GM21619 (cell line): ENCODE data around the gene SNCB.

Source experiments
- ATAC-seq: cut with Tn5 transposase; IDR thresholded peaks from one replicate; pipeline ENCODE4 v1.9.1; 2021; ENCODE audit not compliant: unreplicated experiment

SNCB gene

GRCh38 chr5:176625966-176626875 lies 4.1 kb downstream of the SNCB start:
- ATAC-seq, result no peak

GRCh38 chr5:176625512-176625911 lies 4.8 kb downstream of the SNCB start:
- no peak for ATAC-seq

DNA sequence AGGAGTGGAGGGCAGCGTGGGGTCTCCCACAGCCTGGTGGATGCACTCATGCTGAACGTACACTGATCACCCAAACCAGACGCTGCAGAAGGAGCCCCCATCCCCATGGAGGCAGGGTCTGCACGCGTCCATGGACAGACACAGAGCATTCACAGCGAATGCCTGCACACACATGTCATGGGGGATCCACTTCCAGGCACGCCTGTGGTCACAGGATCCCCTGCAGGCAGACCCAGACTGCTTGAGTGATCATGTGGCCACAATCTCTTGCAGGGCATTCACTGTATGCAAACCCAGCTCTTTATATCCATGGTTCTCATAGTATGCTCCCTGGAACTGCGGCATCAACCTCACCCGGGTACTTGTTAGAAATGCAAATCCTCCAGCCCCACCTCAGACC lies 5.4 kb downstream of the SNCB start:
- no peak for ATAC-seq

GRCh38 chr5:176624142-176624541 lies 6.2 kb downstream of the SNCB start:
- ATAC-seq, result no peak

- no peak for ATAC-seq
Observed at GRCh38 chr5:176621661-176622079, 8.7 kb downstream of the SNCB start.

DNA sequence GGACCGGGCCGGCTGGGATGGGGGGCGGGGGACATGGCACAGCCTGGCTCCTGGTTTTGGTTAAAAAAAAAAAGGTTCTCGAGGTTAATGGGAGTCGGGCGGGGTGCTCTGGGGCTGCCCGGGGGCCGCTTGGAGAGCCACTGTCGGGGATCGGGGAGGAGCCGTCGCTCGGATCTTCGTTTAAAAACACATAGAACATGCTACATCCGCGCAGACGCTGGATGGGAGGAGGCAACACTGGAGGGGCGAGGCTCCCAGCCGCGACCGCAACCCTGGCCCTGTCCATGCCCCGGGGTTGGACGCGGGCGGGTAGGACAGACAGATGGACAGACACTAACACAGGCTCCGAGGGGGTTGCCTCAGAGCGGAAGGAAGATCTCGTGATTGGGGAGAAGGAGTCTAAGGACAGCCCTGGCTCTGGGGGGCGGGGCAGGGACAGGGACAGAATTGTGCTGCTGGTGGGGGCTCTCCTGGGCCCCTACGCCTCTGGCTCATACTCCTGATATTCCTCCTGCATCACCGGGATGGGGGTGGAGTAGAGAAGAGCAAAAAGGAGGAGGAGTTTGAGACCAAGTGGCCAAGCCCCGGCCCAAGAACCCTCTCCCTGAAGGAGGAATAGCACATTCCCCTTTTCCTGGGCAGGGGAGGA lies 9.9 kb downstream of the SNCB start:
- no peak for ATAC-seq

DNA sequence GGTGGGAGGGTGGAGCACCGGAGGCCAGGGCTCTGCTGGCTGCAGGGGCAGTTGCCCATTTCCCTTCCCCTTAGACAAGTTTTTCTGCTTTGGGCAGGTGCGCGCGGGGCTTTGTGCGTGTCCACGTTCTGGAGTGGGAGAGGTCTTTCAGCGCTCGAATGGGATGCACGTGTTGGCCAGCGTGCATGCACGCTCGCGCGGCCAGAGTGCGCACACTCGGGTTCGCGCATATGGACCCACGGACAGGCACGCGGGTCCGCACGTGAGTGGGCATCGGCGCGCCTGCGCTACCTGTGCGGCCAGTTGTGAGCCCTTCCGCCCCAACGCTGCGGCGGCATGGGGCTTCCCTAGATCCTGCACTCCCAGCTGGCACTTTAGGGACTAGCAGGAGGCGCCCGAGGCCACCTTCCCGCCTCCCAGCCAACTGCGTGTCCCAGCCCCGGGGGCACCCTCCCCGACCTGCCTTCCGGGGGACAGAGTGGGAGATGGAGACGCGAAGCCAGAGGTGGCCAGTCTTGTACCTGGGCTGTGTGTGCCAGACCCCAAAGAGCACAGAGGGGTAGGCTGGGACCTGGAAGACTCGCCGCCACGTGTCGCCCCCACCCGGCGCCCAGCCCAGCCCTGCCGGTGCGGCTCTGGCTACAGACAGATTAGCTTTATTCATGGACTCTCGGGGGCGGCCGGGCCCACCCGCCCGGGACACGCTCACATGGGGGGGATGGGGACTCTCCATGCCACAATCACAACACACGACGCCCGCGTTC lies 10.6 kb downstream of the SNCB start:
- no peak for ATAC-seq

DNA sequence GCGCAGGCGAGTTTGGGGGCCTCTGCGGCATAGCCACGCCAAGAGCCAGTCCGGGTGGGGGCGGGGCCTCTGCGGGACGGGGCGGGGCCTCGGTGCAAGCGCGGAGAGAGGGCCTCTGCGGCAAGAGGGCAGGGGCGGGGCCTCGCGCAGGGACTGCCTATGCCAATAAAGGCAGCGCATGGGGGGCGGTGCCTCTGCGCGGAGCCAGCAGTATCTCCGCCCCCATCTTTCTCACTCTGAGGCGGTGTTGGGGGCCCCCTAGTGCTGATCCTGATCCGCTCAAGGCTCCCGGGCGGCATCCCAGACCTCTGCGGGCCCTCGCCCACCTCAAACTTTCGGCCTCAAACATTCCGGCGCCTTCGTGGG lies 11.1 kb downstream of the SNCB start:
- ATAC-seq, result peak; percentile 89

DNA sequence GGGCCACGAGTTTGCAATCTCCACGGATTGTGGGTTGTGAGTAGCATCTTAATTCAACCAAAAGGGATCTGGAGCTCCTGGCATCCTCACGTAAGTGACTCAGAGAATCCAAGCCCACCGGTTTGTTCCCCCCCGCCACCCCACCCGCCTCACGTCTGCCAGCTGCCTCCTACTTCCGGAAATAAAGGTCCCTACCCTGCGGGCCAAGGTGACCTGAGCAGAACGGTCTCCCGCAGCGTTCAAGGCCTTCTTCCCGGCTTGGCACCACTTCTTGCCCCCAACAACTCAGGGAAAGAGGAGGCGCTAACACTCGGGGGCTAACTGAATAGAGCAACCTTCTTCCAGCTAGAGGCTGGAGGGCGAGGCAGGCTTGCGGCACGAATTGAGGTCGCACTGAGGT lies 11.6 kb downstream of the SNCB start:
- ATAC-seq, result no peak

GRCh38 chr5:176616511-176616910 lies 13.8 kb downstream of the SNCB start:
- ATAC-seq, result no peak

- no peak for ATAC-seq
Observed at GRCh38 chr5:176614805-176615478, 15.4 kb downstream of the SNCB start.

DNA sequence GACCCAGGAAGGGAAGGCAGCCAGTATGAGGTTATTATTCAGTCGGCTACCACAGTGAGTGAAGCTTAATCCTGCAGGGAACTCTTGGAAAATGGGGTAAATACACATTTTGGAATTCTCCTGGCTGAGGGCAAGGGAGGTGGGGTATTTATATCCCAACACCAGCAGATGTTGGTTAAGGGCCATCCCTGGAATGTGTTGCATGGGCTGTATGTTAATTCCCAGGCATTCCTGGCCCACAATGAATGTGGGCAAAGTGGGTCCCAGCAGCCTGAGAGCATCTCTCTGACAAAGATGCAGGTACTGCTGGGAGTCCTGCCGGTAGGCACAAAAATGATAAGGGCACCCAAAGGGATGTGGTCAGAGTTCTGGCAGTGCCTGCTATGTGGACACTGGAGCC lies 17.5 kb downstream of the SNCB start:
- ATAC-seq, result no peak

DNA sequence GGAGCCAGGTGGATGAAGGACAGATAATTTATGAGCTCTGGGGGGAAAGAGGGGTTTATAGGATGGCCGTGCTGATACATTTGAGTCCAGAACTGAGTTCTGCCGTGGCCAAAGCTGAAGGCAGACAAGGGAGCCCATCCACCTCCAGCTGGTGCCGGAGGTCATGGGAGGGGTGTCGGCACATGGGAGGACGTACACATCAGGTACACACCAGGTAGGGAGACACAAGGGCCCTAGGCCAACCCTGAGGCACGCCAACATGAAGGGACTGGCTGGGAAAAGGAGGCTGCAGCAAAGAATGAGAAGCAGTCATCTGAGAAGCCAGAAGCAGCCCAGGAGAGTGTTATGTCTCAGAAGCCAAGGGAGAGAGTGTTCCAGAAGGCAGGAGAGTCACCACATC lies 18.3 kb downstream of the SNCB start:
- ATAC-seq, result no peak

DNA sequence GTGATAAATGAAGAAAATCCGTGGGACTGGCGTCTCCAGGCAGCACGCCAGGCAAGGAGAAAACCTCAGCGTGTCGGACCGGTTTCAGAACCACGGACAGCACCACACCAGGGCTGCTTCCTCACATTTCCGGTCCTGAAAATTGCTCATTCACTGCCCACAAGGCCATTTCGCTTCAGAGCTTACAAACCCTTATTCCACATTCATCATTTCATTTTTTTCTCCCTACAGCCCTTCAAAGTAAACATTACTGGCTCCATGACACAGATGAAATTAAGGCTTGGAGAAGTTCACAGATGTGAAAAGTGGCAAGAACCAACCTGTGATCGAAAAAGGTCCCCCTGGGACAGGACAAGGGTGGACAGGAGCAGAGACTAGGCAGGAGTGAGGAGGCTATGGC lies 18.9 kb downstream of the SNCB start:
- no peak for ATAC-seq

- ATAC-seq, result peak; percentile 19
Observed at GRCh38 chr5:176610435-176610773, 19.9 kb downstream of the SNCB start.

- peak; percentile 80 for ATAC-seq
Observed at GRCh38 chr5:176609724-176610434, 20.5 kb downstream of the SNCB start, which contains the start of gene GPRIN1. Gene GPRIN1, minus strand, starts transcription at chr5:176610156. Its CDS starts 10,322 bp downstream, at chr5:176599834.

DNA sequence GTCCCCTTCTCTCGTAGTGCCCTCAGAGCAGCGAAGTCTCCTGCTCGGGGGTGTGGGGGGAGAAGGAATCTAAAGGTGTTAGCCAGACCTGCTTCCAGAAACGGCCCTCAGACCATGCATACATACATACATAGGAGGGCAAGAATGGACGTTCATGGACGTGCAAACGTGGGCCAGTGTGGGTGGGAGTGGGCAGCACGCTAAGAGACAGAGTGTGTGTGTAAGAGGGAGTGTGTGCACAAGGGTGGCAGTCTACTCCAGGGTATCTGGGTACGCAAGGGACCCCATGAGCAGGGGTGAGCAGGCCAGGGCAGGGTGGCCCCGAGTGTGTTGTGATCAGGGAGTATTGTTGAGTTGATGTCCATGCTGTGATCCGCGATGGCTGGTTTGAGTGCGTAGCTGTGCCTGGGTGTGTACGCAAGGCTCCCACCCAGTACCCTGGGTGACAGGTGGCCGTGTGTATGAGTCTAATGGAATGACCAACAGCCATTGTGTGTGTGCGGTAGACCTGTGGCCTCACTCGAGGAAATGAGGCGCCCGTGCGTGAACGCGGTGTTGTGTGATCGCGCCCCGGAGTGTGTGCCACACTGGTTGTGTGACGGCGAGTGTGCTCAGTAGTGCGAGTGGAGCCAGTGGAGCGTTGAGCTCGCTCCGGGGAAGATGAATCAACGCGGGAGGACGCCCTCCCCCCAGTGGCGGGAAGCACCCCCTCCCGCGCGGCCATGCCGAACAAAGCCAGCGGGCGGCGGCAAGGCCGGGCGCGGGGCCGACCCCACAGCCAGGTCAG lies 21.2 kb downstream of the SNCB start:
- ATAC-seq, result peak; percentile 24

DNA sequence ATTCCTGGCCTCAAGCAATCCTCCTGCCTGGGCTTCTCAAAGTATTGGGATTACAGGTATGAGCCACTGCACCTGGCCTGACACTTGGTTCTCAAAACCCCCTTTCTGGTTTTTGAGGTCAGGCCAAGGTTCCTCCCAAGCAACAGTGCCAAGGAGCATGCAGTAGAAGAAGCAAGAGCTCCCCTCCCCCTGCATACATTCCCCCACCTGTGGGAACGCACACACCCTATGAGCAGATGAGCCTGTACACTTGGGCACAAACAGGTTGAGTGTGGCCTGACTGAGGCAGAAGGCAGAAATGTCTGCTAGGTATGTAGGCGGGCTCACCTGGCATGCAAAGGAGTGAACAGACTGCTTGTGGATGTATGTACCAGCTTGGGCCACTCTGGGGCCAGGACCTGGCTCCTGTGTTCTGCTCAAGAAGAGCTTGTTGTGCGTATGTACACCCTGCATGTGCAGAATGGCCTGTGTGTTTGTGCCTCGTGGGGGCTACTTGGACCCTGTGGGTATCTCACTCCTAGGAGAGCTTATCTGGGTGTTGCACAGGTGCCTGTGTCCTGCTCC lies 22.1 kb downstream of the SNCB start:
- ATAC-seq, result no peak

DNA sequence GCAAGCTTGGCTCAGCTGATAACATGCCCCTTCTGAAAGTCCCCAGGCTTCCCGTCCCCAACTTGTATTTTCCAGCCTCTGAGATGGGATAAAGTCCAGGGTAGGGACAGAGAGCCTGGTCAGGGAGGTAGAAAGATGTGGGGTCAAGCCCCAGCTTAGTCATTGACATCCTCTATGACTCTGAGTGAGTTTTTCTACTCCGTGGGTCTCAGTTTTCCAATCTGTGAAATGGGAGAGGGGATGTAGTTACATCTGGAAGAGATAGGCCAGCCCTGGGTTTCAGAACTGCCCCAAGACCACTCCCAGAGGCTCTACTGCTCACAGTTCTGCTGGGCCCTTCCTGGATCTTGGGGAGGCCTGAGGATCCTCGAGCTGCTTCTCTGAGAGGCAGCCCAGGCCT lies 23.5 kb downstream of the SNCB start:
- ATAC-seq, result no peak
